Keratinocyte (primary cell): ENCODE data around the gene ANKS6. TPM values are rescaled to one million over a fixed set of nuclear protein-coding genes. Genes with fewer than 3 reads are reported as not detected.

Experiments
- DNase-seq: peaks from one replicate; pipeline ENCODE4 v3.0.0-alpha.2; 2011; ENCODE audit warnings: low read depth, missing footprints, low spot score
- FAIRE-seq: peaks from 2 replicates; lab custom pipeline; 2011; peaks lifted over from hg19 to GRCh38; lab: Jason Lieb, UNC
- H2AFZ ChIP-seq: 2 replicates; pipeline ENCODE4 v1.6.0; 2012; ENCODE audit warnings: low read length, control low read depth, inconsistent platforms; ENCODE audit not compliant: control insufficient read depth
- H3K27ac ChIP-seq: 2 replicates; pipeline ENCODE4 v1.5.1; 2011; ENCODE audit warnings: low read length; ENCODE audit not compliant: control insufficient read depth, insufficient read depth
- H3K27me3 ChIP-seq: 3 replicates; pipeline ENCODE4 v1.6.0; 2011; ENCODE audit warnings: low read length; ENCODE audit not compliant: control insufficient read depth, insufficient read depth; ENCODE audit errors: extremely low read depth
- H3K36me3 ChIP-seq, 2 experiments: 2 replicates in 1 of 2; 3 replicates in 1 of 2; pipeline ENCODE4 v1.5.1; 2011; ENCODE audit warnings: low read length in 2 of 2, mild to moderate bottlenecking in 1 of 2; ENCODE audit not compliant: control insufficient read depth in 2 of 2, insufficient read depth in 2 of 2; ENCODE audit errors: extremely low read depth in 1 of 2
- H3K4me1 ChIP-seq: 3 replicates; pipeline ENCODE4 v1.5.1; 2011; ENCODE audit warnings: low read length; ENCODE audit not compliant: control insufficient read depth, insufficient read depth; ENCODE audit errors: extremely low read depth
- H3K4me2 ChIP-seq: 3 replicates; pipeline ENCODE4 v1.6.0; 2011; ENCODE audit warnings: low read depth, low read length; ENCODE audit not compliant: control insufficient read depth, insufficient read depth; ENCODE audit errors: extremely low read depth
- H3K4me3 ChIP-seq, 3 experiments: fragments of 200-600 bp in 1 of 3; sonication (generic) in 1 of 3; 2 replicates in 2 of 3; 3 replicates in 1 of 3; pipeline ENCODE4 v1.5.1; 2011 to 2016; ENCODE audit warnings: low read length in 3 of 3, mild to moderate bottlenecking in 3 of 3, control low read depth in 2 of 3, inconsistent platforms in 1 of 3, low read depth in 1 of 3, mixed read lengths in 1 of 3, mixed run types in 1 of 3, moderate library complexity in 1 of 3; ENCODE audit not compliant: control insufficient read depth in 2 of 3, insufficient read depth in 2 of 3; ENCODE audit errors: extremely low read depth in 1 of 3
- H3K79me2 ChIP-seq: 2 replicates; pipeline ENCODE4 v1.6.0; 2012; ENCODE audit warnings: low read length; ENCODE audit not compliant: control insufficient read depth, insufficient read depth
- H3K9ac ChIP-seq: 3 replicates; pipeline ENCODE4 v1.6.0; 2011; ENCODE audit warnings: low read length; ENCODE audit not compliant: control insufficient read depth, insufficient read depth; ENCODE audit errors: extremely low read depth
- H3K9me1 ChIP-seq: 3 replicates; pipeline ENCODE4 v1.6.0; 2011; ENCODE audit warnings: low read length; ENCODE audit not compliant: control insufficient read depth, insufficient read depth; ENCODE audit errors: extremely low read depth
- H3K9me3 ChIP-seq: 2 replicates; pipeline ENCODE4 v1.5.1; 2012; ENCODE audit warnings: low read depth, low read length; ENCODE audit not compliant: control insufficient read depth
- H4K20me1 ChIP-seq: 3 replicates; pipeline ENCODE4 v1.6.0; 2011; ENCODE audit warnings: low read length; ENCODE audit not compliant: control insufficient read depth, insufficient read depth; ENCODE audit errors: extremely low read depth
- CTCF ChIP-seq, 3 experiments: IDR thresholded peaks in 1 of 3; conservative IDR thresholded peaks in 1 of 3; optimal IDR thresholded peaks in 1 of 3; 2 replicates in 2 of 3; 3 replicates in 1 of 3; pipeline versions ENCODE3 to v1.5.1; 2011; ENCODE audit warnings: low read length in 3 of 3, mild to moderate bottlenecking in 3 of 3, moderate library complexity in 2 of 3, control low read depth in 1 of 3, inconsistent platforms in 1 of 3; ENCODE audit not compliant: insufficient read depth in 2 of 3; ENCODE audit errors: extremely low read depth in 1 of 3
- EZH2 ChIP-seq: IDR thresholded peaks from one replicate; pipeline ENCODE4 v1.6.1; 2012; ENCODE audit warnings: inconsistent platforms, mild to moderate bottlenecking, low read length, moderate library complexity
- dilution Hi-C: fragments of 300-500 bp; cut with MboI; formaldehyde crosslinking; loops from one replicate; pipeline ENCODE4 v1.7.0; 2020; ENCODE audit warnings: low sequenced_read_pairs; ENCODE audit not compliant: extremely low pct_ligation_motif_present
- polyA plus RNA-seq, 5 experiments: library from polyadenylated mRNA; depleted of rRNA in 3 of 5; stranded (reverse) in 3 of 5; stranded (forward) in 1 of 5; unstranded in 1 of 5; fragments of >200 nt; gene quantifications; 1 replicate in 1 of 5; 2 replicates in 3 of 5; 3 replicates in 1 of 5; pipeline versions ENCODE4 v1.2.1 to v1.2.3, GENCODE V29; 2011 to 2012; ENCODE audit warnings: missing spikeins in 2 of 5, low read depth in 1 of 5, low replicate concordance in 1 of 5

Gene ANKS6
- polyA plus RNA-seq, 1 donor (not counting 4 experiments of a cell fraction or from before 2014, with no cell fraction given) = 13.5 TPM

DNA sequence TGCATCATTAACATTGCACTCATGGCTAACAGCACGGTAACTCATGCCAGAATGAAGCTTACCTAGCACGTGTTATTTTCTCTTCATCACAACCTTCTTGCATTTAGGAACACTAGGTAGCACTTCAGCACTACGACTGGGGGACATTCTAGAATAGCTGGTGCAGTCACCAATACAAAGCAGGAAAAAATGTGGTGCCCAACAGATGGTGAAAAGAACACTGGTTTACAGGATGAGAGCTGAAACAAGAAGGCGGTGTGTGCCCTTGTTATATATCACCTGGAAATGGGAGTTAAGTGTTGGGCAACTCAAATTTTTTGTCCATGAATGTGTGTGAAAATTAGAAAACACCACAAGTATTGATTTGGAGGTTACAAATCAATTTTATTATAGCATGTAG is 41.2 kb upstream of the ANKS6 start:
- Histone ChIP-seq H3K4me3 (no peak overlapping the region), H3K9me3 (no peaks in the 10 kb centered on the region), H4K20me1 (no peaks in the 10 kb centered on the region), H3K9ac (no peak overlapping the region), H3K4me1 (no peaks in the 10 kb centered on the region), H3K4me2 (no peak overlapping the region), H3K27me3 (no peaks in the 10 kb centered on the region), H3K36me3 (no peaks in the 10 kb centered on the region), H2AFZ (no peak overlapping the region), H3K79me2 (no peaks in the 10 kb centered on the region), H3K9me1 (no peaks in the 10 kb centered on the region), H3K27ac (no peak overlapping the region)
- dilution Hi-C loops = no loop called here
- TF ChIP-seq EZH2 (no peak), CTCF (optimal IDR thresholded peaks at IDR 0.05 in 1 of 3, IDR thresholded peaks at IDR 0.05 in 1 of 3, conservative IDR thresholded peaks at IDR 0.05 in 1 of 3; ENCODE audit: extremely low read depth in 1 of 3, insufficient read depth in 2 of 3, low read length in 3 of 3) (no peak)
- FAIRE-seq = no peak
- no peak for DNase-seq

GRCh38 chr9:98836206-98836605 is 39.9 kb upstream of the ANKS6 start:
- no peak overlapping the region for H3K4me3 ChIP-seq
- H3K9me1 ChIP-seq = no peaks in the 10 kb centered on the region
- H3K79me2 ChIP-seq = no peaks in the 10 kb centered on the region
- dilution Hi-C loops = no loop called here
- no peak overlapping the region for H3K27ac ChIP-seq
- no peak for TF ChIP-seq CTCF (optimal IDR thresholded peaks at IDR 0.05 in 1 of 3, IDR thresholded peaks at IDR 0.05 in 1 of 3, conservative IDR thresholded peaks at IDR 0.05 in 1 of 3; ENCODE audit: extremely low read depth in 1 of 3, insufficient read depth in 2 of 3, low read length in 3 of 3)
- no peak for TF ChIP-seq EZH2
- no peak overlapping the region for H2AFZ ChIP-seq
- no peaks in the 10 kb centered on the region for H3K9me3 ChIP-seq
- H3K4me2 ChIP-seq = no peak overlapping the region
- no peaks in the 10 kb centered on the region for H3K36me3 ChIP-seq
- DNase-seq (no peak), FAIRE-seq (no peak)
- no peak overlapping the region for H3K9ac ChIP-seq
- H3K4me1 ChIP-seq = no peaks in the 10 kb centered on the region
- H4K20me1 ChIP-seq = no peaks in the 10 kb centered on the region
- H3K27me3 ChIP-seq = no peaks in the 10 kb centered on the region
